WI38 (cell line): ENCODE results near the gene MEX3D.

Experiments used
- H3K4me3 ChIP-seq: 2 replicates; pipeline ENCODE4 v1.5.1; 2011; ENCODE audit warnings: low read depth, mild to moderate bottlenecking, control low read depth, low read length
- CTCF ChIP-seq: IDR thresholded peaks from 2 replicates; pipeline ENCODE4 v1.5.1; 2012; ENCODE audit warnings: low read depth, mild to moderate bottlenecking, control low read depth, low read length

The MEX3D gene

GRCh38 chr19:1584500-1585242 lies 16.5 kb upstream of the MEX3D start:
- no peak overlapping the region for H3K4me3 ChIP-seq
- no peak for TF ChIP-seq CTCF

GRCh38 chr19:1582201-1582600 lies 14.1 kb upstream of the MEX3D start:
- no peak overlapping the region for H3K4me3 ChIP-seq
- TF ChIP-seq CTCF = no peak

- TF ChIP-seq CTCF = no peak
- H3K4me3 ChIP-seq = no peak overlapping the region
Measured at GRCh38 chr19:1580957-1581356, 12.8 kb upstream of the MEX3D start.

GRCh38 chr19:1580382-1580781 lies 12.3 kb upstream of the MEX3D start:
- TF ChIP-seq CTCF = no peak
- H3K4me3 ChIP-seq = no peak overlapping the region

GRCh38 chr19:1579222-1579621 lies 11.1 kb upstream of the MEX3D start:
- TF ChIP-seq CTCF = no peak
- H3K4me3 ChIP-seq = no peak overlapping the region

- H3K4me3 ChIP-seq = no peak overlapping the region
- TF ChIP-seq CTCF = no peak
Measured at GRCh38 chr19:1577929-1578618, 9.9 kb upstream of the MEX3D start.
